Mesenteric fat pad (tissue), 1 donor: ENCODE measurements around the gene C1QTNF2. TPM values are rescaled to one million over a fixed set of nuclear protein-coding genes. Genes with fewer than 3 reads are reported as not detected.

Source experiments
- DNase-seq: peaks from one replicate; pipeline ENCODE4 v3.0.0-alpha.2; 2020; ENCODE audit warnings: low spot score
- total RNA-seq: library from RNA; stranded (reverse); fragmentation: NEBNext Ultra II Directional; extraction: Animal tissue kit (Norgen Biotek cat#: 25700); gene quantifications from one replicate; pipeline ENCODE4 v1.2.1, GENCODE V29; 2021
- donor health status: DM: yes; HTN: yes; CAD: no.

Gene C1QTNF2
- total RNA-seq, 1 donor from 2014 or later, result 0.64 TPM

DNA sequence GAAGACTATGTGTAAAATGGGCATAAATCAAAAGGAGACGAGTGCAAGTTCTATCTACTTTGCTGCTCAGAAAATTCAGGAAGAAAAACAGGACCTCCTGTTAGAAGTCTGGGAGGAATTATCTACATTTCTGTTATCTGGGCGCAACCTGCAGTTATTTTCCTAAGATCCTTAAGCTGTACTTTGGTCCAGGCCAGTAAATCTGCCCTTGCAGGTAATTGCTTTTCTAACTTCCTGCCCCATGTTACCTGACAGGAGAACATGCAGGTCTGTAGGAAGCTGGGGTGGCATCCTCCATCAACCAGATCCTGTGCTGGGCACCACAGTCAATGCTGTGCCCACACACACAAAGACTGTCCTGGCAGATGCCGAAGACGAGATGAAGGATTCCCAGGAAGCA lies 63.7 kb downstream of the C1QTNF2 start:
- no peak for DNase-seq

DNA sequence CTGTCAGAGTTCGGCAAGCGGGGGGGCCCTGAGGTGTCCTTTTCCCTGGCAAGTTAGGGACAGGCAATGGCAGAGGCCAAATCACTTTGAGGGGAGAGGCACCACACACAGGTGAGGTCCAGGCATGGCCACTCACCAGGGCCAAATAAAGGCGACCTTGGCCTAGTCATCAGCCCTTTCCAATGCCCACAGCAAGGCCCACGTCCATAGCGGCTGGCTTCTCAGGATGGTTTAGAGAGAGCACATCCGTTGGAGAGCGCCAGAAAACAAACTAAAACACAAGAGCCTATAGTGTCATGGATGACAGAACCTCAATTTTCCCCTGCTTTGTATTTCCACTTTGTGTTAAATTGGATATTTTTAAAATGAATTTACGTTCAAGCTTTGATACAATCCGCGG lies 65.1 kb downstream of the C1QTNF2 start:
- no peak for DNase-seq

DNA sequence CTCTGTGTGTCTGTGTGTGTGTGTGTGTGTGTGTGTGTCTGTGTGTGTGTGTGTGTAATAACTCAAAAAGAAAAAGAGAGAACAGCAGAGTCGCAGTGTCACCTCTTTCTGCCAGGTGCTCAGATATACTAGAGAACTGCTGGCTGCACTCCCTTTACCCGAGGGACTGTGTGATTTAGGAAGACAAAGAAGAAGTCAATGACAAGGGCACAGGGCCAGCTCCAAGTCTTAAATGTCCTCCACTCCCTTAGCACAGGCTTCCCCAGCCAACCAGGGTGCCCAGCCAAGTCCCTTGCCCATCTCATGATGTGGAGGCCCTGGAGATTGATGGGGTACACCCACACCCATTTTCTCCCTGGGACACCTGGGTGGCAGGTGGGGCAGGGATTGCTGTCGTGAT lies 66.7 kb downstream of the C1QTNF2 start:
- no peak for DNase-seq

DNA sequence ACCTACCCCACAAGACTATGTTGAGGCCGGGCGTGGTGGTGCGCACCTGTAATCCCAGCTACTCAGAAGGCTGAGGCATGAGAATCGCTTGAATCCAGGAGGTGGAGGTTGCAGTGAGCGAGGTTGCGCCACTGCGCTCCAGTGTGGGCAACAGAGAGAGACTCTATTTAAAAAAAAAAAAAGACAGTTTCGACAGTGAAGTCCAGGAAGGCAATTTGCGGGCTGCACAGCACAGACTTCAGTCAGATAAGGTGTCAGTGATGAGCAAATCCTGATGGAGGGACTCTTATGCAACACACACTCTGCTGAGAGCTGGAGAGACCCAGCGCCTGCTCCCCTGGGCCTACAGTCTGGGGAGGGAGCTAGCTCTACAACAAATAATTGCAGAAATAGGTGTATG lies 72.2 kb downstream of the C1QTNF2 start:
- no peak for DNase-seq

DNA sequence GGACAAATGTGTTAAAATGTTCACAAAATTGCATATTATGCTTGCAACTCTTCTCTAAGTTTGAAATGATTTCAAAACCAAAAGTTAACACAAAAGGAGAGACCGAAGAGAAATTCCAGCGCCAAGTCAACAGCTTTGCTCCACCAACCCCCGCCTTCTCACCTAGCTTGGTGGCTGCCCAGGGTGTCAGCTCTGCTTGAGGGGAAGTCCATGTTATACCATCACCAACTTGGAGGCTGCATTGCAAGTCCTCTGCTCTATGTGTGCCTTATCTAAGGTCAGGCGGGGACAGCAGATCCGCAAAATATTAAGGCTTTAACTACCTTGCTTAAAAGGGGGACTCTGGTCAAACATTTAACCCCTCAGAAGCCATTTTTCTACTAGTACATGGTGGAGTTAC lies 72.7 kb downstream of the C1QTNF2 start:
- no peak for DNase-seq

Other genes starting within 250 kb of the C1QTNF2 start
- gene FABP6, start 141.1 kb downstream of the C1QTNF2 start, total RNA-seq, result not detected
- 0.80 TPM for gene CCNJL, start 58.1 kb downstream of the C1QTNF2 start, total RNA-seq
- gene FAM200C, start 29.4 kb upstream of the C1QTNF2 start, total RNA-seq, result 1.9 TPM
- gene SLU7, start 48.5 kb upstream of the C1QTNF2 start, total RNA-seq, result 44.2 TPM
- 1.3 TPM for gene PTTG1, start 51.2 kb upstream of the C1QTNF2 start, total RNA-seq